ENCODE results near the gene CHMP4B. TPM values are rescaled to one million over a fixed set of nuclear protein-coding genes. Genes with fewer than 3 reads are reported as not detected.
A peak's percentile ranks its signal among the peaks of the same experiment; 100 is the strongest.

CHMP4B gene
- total and polyA plus RNA-seq, 12 donors = 87.5 to 246 (median 103) TPM

GRCh38 chr20:33808388-33808787, 2.8 kb upstream of the CHMP4B start:
- Histone ChIP-seq H3K36me3 (no peaks in the 10 kb centered on the region), H3K27me3 (no peaks in the 10 kb centered on the region), H3K27ac (no peak overlapping the region), H3K4me3 (no peak overlapping the region), H3K4me1 (peaks cover 4 to 27% (median 16%) of the 10 kb centered on the region in 9 donors), H3K9me3 (no peaks in the 10 kb centered on the region)
- intact Hi-C loops (cut with DNase I) = no loop called here
- TF ChIP-seq CTCF (IDR thresholded peaks at IDR 0.05) = no peak
- no peak for DNase-seq
- 96% methylated on average over 3 of the region's 3 CpGs for WGBS, 2 donors
- no peak for ATAC-seq

DNA sequence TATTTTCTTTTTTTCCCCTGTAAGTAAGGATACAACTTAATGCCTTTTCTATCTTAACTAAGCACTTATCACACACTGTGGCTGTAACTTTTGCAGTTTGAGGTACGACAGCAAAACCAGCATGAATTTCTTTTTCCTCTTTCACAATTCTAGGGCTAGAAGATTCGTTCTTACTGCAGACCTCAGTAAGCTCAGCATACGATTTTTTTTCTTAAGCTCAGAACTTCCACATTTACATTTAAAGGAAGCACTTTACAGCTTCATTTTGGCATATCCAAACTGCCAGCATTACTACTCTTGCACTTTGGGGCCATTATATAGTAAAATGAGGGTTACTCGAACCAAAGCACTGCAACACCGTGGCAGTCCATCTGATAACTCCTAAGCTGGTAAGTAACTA, 889 bp upstream of the CHMP4B start:
- DNase-seq (no peak), ATAC-seq (no peak)
- TF ChIP-seq CTCF (IDR thresholded peaks at IDR 0.05) = no peak
- intact Hi-C loops (cut with DNase I) = loop anchor here in 1 of 10 donors (5.0 kb wide), 1 partner anchor 182 kb away; the partner anchor contains the start of gene RALY
- H3K27ac ChIP-seq = peak overlapping the region in 1 of 10 donors; percentile 99
- H3K36me3 ChIP-seq = peaks cover 0 to 9% (median 0%) of the 10 kb centered on the region in 9 donors
- peaks cover 4 to 46% (median 35%) of the 10 kb centered on the region in 9 donors for H3K4me1 ChIP-seq
- WGBS, 2 donors = 47 to 55% methylated on average over 5 of the region's 5 CpGs
- no peaks in the 10 kb centered on the region for H3K9me3 ChIP-seq
- H3K27me3 ChIP-seq = no peaks in the 10 kb centered on the region
- H3K4me3 ChIP-seq = no peak overlapping the region

GRCh38 chr20:33811776-33812151, 616 bp downstream of the CHMP4B start:
- TF ChIP-seq CTCF (IDR thresholded peaks at IDR 0.05) = no peak
- DNase-seq (no peak), ATAC-seq (peak in 3 of 8 donors; percentile 1 to 18 (median 2))
- Histone ChIP-seq H3K27me3 (no peaks in the 10 kb centered on the region), H3K9me3 (no peaks in the 10 kb centered on the region), H3K27ac (peak overlapping the region; percentile 87 to 99 (median 94)), H3K4me3 (peak overlapping the region; percentile 76 to 97 (median 96)), H3K36me3 (peaks cover 0 to 20% (median 0%) of the 10 kb centered on the region in 9 donors), H3K4me1 (peaks cover 4 to 61% (median 47%) of the 10 kb centered on the region in 9 donors)
- 0 to 1% methylated on average over 12 of the region's 12 CpGs for WGBS, 2 donors
- intact Hi-C loops (cut with DNase I) = loop anchor here in 3 of 10 donors (1.0 to 5.0 kb wide), 3 partner anchors 31 to 182 kb away; partner anchors contain the start of gene RALY (in 2 of the 3)

DNA sequence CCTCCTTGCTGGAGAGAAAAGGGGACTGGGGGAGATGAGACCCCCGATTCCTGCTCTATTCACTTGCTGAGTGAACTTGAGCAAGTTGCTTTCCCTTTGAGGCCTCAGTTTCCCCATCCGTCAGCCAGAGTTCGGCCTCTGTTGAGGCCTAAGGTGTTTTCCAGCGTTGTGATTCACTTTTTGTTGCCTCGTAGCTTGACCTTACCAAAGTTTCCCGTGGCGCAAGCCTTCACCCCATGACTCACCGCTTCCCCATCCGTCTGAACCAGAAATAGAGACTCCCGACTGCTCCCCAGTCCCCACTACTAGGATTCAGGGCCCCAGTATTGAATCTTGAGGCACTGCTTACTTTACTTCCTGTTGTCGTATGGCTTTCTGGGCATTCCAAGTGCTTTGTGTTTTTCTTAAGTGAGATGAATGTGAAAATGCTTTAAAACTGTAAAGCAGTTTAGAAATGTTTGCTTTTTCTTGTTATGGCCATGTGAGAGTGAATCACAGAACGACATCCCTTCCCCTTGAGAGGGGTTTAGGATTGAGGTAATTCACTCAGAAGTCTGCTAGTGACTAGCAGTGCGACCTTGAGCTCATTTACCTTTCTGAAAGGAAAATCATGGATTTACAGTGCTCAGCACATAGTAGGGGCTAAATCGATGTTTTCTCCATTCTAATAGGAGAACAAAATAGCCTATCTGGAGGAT, 1.2 kb downstream of the CHMP4B start:
- Histone ChIP-seq H3K27ac (peak overlapping the region; percentile 87 to 99 (median 94)), H3K4me1 (peaks cover 4 to 66% (median 52%) of the 10 kb centered on the region in 9 donors), H3K36me3 (peaks cover 0 to 20% (median 0%) of the 10 kb centered on the region in 9 donors), H3K27me3 (no peaks in the 10 kb centered on the region), H3K9me3 (no peaks in the 10 kb centered on the region), H3K4me3 (peak overlapping the region; percentile 76 to 97 (median 96))
- 7 to 9% methylated on average over 14 of the region's 14 CpGs for WGBS, 2 donors
- peak; percentile 7 to 62 (median 44) for ATAC-seq
- intact Hi-C loops (cut with DNase I) = loop anchor here in 1 of 10 donors (5.0 kb wide), 1 partner anchor 180 kb away; the partner anchor contains the start of gene RALY
- no peak for TF ChIP-seq CTCF (IDR thresholded peaks at IDR 0.05)
- DNase-seq = peak; percentile 29 to 65

Measured in heart right ventricle (tissue), 16 donors.